ENCODE data around the gene TMEM126A. TPM values are rescaled to one million over a fixed set of nuclear protein-coding genes. Genes with fewer than 3 reads are reported as not detected.

Gene TMEM126A
- total RNA-seq, 1 experiment from 2014 or later: 37.2 TPM

DNA sequence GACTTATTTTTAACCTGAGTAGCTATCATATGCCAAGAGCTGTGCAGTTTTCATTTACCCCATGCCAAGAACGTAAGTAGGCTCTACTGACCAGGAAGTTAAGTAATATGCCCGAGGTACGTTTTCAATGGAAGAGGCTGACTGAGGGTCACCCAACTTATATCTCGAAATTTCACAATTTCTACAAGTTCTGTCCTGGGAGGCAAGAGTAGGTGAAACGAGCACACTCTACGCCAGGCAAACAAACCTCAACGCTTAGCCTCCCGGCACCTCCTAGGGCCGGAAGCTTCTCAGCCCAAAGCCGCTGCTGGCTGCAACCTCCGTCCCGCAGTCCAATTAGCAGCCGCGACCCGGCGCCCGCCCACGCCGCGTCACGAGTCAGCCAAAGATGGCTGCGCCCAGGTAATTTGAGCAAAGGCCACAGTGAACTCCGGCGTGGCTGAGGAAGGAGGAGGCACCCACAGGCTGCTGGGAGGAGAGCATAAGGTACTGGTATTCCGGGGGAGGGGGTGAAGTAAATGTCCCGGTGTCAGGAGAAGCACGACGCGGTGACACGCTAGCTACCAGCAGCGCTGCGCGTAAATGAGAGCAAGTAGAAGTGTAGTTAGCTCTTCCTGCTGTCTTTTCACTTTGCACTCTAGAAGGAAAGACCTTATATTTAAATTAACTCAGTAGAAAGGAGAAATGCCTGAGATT is at the start of gene TMEM126A (continued):
- TF ChIP-seq, protein P1, sequence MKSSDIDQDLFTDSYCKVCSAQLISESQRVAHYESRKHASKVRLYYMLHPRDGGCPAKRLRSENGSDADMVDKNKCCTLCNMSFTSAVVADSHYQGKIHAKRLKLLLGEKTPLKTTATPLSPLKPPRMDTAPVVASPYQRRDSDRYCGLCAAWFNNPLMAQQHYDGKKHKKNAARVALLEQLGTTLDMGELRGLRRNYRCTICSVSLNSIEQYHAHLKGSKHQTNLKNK (CRISPR knock-in tag; IDR thresholded peaks at IDR 0.05): no peak
- TF ChIP-seq SOX15 (CRISPR knock-in tag; IDR thresholded peaks at IDR 0.05) (no peak), OVOL2 (CRISPR knock-in tag; IDR thresholded peaks at IDR 0.05; ENCODE audit: borderline replicate concordance) (no peak), KAT7 (CRISPR knock-in tag; IDR thresholded peaks at IDR 0.05; ENCODE audit: borderline replicate concordance) (no peak), NR1H2 (CRISPR knock-in tag; IDR thresholded peaks at IDR 0.05) (no peak), TEAD4 (CRISPR knock-in tag; IDR thresholded peaks at IDR 0.05) (no peak), FOXP1 (CRISPR knock-in tag; IDR thresholded peaks at IDR 0.05; ENCODE audit: borderline replicate concordance) (peak; percentile 56; the same call in 1 of the 2 replicates), ZNF232 (CRISPR knock-in tag; IDR thresholded peaks at IDR 0.05) (no peak), JUN (CRISPR knock-in tag; IDR thresholded peaks at IDR 0.05) (no peak), MYBL2 (CRISPR knock-in tag; IDR thresholded peaks at IDR 0.05) (no peak)
- TF ChIP-seq, protein P2, sequence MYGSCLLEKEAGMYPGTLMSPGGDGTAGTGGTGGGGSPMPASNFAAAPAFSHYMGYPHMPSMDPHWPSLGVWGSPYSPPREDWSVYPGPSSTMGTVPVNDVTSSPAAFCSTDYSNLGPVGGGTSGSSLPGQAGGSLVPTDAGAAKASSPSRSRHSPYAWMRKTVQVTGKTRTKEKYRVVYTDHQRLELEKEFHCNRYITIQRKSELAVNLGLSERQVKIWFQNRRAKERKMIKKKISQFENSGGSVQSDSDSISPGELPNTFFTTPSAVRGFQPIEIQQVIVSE (CRISPR knock-in tag; IDR thresholded peaks at IDR 0.05; ENCODE audit: borderline replicate concordance): no peak
- TF ChIP-seq, protein P3, sequence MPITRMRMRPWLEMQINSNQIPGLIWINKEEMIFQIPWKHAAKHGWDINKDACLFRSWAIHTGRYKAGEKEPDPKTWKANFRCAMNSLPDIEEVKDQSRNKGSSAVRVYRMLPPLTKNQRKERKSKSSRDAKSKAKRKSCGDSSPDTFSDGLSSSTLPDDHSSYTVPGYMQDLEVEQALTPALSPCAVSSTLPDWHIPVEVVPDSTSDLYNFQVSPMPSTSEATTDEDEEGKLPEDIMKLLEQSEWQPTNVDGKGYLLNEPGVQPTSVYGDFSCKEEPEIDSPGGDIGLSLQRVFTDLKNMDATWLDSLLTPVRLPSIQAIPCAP (CRISPR knock-in tag; IDR thresholded peaks at IDR 0.05): no peak
- TF ChIP-seq, protein P4, sequence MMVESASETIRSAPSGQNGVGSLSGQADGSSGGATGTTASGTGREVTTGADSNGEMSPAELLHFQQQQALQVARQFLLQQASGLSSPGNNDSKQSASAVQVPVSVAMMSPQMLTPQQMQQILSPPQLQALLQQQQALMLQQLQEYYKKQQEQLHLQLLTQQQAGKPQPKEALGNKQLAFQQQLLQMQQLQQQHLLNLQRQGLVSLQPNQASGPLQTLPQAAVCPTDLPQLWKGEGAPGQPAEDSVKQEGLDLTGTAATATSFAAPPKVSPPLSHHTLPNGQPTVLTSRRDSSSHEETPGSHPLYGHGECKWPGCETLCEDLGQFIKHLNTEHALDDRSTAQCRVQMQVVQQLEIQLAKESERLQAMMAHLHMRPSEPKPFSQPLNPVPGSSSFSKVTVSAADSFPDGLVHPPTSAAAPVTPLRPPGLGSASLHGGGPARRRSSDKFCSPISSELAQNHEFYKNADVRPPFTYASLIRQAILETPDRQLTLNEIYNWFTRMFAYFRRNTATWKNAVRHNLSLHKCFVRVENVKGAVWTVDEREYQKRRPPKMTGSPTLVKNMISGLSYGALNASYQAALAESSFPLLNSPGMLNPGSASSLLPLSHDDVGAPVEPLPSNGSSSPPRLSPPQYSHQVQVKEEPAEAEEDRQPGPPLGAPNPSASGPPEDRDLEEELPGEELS (CRISPR knock-in tag; IDR thresholded peaks at IDR 0.05): no peak
- TF ChIP-seq, protein P5, sequence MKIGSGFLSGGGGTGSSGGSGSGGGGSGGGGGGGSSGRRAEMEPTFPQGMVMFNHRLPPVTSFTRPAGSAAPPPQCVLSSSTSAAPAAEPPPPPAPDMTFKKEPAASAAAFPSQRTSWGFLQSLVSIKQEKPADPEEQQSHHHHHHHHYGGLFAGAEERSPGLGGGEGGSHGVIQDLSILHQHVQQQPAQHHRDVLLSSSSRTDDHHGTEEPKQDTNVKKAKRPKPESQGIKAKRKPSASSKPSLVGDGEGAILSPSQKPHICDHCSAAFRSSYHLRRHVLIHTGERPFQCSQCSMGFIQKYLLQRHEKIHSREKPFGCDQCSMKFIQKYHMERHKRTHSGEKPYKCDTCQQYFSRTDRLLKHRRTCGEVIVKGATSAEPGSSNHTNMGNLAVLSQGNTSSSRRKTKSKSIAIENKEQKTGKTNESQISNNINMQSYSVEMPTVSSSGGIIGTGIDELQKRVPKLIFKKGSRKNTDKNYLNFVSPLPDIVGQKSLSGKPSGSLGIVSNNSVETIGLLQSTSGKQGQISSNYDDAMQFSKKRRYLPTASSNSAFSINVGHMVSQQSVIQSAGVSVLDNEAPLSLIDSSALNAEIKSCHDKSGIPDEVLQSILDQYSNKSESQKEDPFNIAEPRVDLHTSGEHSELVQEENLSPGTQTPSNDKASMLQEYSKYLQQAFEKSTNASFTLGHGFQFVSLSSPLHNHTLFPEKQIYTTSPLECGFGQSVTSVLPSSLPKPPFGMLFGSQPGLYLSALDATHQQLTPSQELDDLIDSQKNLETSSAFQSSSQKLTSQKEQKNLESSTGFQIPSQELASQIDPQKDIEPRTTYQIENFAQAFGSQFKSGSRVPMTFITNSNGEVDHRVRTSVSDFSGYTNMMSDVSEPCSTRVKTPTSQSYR (CRISPR knock-in tag; IDR thresholded peaks at IDR 0.05): no peak

DNA sequence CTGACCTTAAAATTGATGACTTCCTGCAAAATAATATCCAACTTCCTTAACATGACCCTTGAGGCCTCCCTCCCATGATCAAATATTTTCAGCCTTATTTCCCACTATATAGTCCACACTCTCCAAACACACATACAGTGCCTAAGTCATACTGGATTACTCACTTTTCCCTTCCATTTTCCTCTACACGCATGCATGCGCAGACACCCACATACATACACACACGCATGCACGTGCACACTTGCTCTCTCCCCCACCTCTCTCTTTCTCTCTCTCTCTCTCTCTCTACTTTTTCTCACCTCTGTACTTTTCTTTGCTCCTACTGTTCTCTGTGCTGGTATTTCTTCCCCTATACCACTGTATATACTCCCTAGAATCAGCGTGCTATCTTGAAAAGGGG is 48.7 kb upstream of the TMEM126A start:
- Mint-ChIP-seq H3K9me3 (no peaks in the 10 kb centered on the region), H3K4me1 (peaks cover 19% of the 10 kb centered on the region), H3K27me3 (ENCODE audit: low read depth) (no peaks in the 10 kb centered on the region), H3K36me3 (no peaks in the 10 kb centered on the region), H3K27ac (peak overlapping the region; percentile 8; the same call in 1 of the 2 replicates), H3K4me3 (no peak overlapping the region)
- no peak for TF ChIP-seq NFE2L1 (CRISPR knock-in tag; IDR thresholded peaks at IDR 0.05)
- TF ChIP-seq, protein P6, sequence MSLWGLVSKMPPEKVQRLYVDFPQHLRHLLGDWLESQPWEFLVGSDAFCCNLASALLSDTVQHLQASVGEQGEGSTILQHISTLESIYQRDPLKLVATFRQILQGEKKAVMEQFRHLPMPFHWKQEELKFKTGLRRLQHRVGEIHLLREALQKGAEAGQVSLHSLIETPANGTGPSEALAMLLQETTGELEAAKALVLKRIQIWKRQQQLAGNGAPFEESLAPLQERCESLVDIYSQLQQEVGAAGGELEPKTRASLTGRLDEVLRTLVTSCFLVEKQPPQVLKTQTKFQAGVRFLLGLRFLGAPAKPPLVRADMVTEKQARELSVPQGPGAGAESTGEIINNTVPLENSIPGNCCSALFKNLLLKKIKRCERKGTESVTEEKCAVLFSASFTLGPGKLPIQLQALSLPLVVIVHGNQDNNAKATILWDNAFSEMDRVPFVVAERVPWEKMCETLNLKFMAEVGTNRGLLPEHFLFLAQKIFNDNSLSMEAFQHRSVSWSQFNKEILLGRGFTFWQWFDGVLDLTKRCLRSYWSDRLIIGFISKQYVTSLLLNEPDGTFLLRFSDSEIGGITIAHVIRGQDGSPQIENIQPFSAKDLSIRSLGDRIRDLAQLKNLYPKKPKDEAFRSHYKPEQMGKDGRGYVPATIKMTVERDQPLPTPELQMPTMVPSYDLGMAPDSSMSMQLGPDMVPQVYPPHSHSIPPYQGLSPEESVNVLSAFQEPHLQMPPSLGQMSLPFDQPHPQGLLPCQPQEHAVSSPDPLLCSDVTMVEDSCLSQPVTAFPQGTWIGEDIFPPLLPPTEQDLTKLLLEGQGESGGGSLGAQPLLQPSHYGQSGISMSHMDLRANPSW (CRISPR knock-in tag; conservative IDR thresholded peaks at IDR 0.05; ENCODE audit: low read depth): no peak
- TF ChIP-seq ZBTB21 (CRISPR knock-in tag; IDR thresholded peaks at IDR 0.05; ENCODE audit: borderline replicate concordance): no peak
- TF ChIP-seq, protein P1 (CRISPR knock-in tag; IDR thresholded peaks at IDR 0.05): no peak
- TF ChIP-seq SMAD3 (CRISPR knock-in tag; IDR thresholded peaks at IDR 0.05; ENCODE audit: borderline replicate concordance): no peak
- TF ChIP-seq, protein P3 (CRISPR knock-in tag; IDR thresholded peaks at IDR 0.05): no peak
- no peak for TF ChIP-seq RORB (CRISPR knock-in tag; IDR thresholded peaks at IDR 0.05)
- TF ChIP-seq NFYB (CRISPR knock-in tag; conservative IDR thresholded peaks at IDR 0.05; ENCODE audit: low read depth): no peak
- TF ChIP-seq, protein P7, sequence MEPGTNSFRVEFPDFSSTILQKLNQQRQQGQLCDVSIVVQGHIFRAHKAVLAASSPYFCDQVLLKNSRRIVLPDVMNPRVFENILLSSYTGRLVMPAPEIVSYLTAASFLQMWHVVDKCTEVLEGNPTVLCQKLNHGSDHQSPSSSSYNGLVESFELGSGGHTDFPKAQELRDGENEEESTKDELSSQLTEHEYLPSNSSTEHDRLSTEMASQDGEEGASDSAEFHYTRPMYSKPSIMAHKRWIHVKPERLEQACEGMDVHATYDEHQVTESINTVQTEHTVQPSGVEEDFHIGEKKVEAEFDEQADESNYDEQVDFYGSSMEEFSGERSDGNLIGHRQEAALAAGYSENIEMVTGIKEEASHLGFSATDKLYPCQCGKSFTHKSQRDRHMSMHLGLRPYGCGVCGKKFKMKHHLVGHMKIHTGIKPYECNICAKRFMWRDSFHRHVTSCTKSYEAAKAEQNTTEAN (CRISPR knock-in tag; IDR thresholded peaks at IDR 0.05): no peak
- POLR2A ChIA-PET: no interaction called here
- DNase-seq (ENCODE audit: low spot score) (no peak), ATAC-seq (no peak)
- CTCF ChIA-PET: no interaction called here
